ENCODE measurements around the gene AFF3.
A peak's percentile ranks its signal among the peaks of the same experiment; 100 is the strongest.
"Not testable (repeated sequence)": the region's sequence is repeated elsewhere in the genome, so short reads cannot be mapped to it uniquely, and the experiment has no call there.

The AFF3 gene

DNA sequence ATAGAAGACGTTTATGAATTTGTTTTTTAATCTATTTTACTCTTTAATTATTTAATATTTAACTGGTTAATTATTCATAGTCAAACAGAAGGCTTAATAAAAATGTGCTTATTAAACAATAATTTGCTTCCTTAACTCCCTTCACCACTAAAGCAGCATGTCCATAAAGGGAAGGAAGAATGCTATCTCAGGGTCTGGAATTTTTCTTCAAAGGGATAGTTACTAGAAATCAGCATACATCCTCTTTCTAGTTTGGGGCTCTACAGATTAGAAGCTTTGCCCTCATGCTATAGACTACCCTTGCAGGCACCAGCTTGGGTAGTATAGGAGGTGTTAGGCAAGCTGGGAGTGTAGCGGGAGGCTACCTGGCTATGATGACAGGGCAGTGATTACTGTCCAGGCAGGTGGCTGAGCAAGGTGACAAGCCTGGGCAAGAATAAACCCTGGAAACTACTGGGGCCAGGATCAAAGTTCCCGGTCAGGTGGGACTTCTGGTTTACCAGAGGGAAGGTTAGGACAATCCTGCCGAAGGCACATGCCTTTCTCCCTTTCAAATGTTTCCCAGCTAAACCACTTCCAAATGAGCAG lies 376.6 kb downstream of the AFF3 start:
- no peak for DNase-seq (ENCODE audit: low spot score)
- no peak for FAIRE-seq

GRCh38 chr2:99763764-99764163 lies 378.6 kb downstream of the AFF3 start:
- FAIRE-seq, result no peak

GRCh38 chr2:99762714-99763113 lies 379.7 kb downstream of the AFF3 start:
- DNase-seq (ENCODE audit: low spot score) (no peak), FAIRE-seq (no peak)

More at GRCh38 chr2:99763764-99764163, 378.6 kb downstream of the AFF3 start:
- no peak for DNase-seq (ENCODE audit: low spot score)

DNA sequence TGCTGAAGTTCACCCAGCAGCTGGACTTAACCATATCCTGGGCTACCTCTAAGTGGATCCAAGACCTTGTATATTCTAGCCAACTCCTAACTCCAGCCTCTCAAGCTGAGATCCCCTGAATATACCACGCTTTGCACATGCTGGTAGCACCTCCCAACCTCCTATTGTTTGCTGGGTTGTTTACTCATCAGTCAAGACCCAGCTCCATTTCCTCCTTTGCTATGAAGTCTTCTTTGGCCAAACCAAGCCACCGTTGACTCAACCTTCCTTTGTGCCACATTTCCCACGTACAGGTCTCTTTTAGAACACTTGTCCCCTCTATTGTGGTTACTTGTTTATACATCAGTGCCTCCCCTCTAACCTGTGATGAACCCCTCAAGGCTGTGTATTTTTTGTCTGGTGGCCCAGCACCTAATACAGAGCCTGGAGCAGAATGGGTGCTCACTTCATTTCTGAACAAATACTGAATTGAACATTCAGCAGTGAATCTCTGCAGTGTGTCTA lies 384.7 kb downstream of the AFF3 start:
- FAIRE-seq (no peak), DNase-seq (ENCODE audit: low spot score) (no peak)

- no peak for FAIRE-seq
- no peak for DNase-seq (ENCODE audit: low spot score)
Measured at GRCh38 chr2:99756059-99756458, 386.3 kb downstream of the AFF3 start.

DNA sequence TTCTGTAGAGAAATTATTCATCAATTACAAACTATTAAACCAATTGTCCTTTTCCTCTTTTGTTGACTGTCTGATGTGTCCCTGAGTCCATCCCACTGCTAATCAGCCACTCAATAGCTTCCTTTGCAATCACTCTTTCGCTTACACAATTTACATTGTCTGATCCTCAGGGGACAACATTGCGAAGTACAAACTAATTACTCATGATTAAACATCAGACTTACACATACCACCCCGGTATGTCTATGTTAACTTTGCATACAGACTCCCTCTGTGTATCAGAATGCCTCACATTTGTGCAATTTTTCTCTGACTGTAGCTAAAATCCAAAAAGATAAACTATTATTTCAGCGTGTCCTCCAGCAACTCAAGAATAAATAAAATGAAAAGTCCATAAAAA lies 388.2 kb downstream of the AFF3 start:
- DNase-seq (ENCODE audit: low spot score) (no peak), FAIRE-seq (no peak)

DNA sequence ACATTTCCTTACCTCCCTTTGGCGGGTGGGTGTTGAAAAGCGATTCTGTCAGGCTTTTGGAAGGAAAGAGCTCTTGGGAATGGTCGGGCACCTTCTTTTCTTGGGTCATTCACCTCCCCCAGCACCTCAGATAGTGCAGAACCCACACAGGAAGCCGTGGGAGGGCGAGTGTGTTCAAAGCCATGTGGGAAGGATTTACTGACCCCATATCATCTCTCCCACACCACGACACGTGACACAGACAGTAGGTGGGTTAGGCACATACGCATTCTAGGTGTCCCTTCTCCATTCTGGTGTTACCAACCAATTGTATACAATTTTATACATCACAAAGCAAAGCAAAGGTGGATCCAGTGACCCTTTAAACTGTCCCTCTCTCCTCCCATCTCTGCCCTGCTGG lies 388.9 kb downstream of the AFF3 start:
- FAIRE-seq (no peak), DNase-seq (ENCODE audit: low spot score) (no peak)

GRCh38 chr2:99748344-99748743 lies 394.0 kb downstream of the AFF3 start:
- no peak for FAIRE-seq
- DNase-seq (ENCODE audit: low spot score), result no peak

DNA sequence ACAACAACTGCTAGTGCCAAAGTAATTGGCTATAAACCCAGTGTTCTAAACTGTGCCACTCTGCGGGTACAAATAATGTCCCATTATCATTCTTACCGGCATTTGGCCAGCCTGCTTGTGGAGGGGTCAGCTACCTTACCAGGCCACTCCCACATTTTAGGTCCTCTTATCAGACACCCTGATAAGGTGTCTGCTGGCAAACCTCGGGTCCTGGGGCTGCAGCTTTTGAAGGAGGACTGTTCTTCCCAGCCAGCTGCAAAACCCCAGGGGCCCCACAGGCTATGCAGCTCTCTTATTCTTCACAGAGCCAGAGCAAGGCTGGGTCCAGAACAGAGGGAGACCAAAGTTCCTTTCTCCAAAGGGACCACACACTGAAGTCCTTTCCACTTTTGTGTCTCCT lies 394.5 kb downstream of the AFF3 start:
- DNase-seq (ENCODE audit: low spot score) (no peak), FAIRE-seq (no peak)

DNA sequence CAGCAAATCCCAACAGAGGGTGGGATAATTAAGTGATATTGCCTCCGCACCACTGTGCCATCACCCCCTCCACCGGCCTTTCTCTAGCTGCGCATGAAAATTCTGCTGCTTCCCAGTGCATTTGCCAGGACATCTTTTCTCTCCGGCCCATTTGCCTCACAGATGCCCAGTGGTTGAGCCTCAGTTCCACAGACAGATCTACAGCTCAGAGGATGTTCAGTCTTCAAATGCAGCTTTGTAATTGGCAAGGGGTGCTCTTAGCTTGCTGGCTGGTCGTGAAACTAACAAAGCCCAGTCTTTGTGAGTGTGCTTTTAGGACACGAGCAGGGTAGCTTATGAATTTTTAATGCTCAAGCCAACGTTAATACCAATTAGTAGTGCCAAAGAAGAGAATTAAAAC lies 399.2 kb downstream of the AFF3 start:
- FAIRE-seq (no peak), DNase-seq (ENCODE audit: low spot score) (no peak)

DNA sequence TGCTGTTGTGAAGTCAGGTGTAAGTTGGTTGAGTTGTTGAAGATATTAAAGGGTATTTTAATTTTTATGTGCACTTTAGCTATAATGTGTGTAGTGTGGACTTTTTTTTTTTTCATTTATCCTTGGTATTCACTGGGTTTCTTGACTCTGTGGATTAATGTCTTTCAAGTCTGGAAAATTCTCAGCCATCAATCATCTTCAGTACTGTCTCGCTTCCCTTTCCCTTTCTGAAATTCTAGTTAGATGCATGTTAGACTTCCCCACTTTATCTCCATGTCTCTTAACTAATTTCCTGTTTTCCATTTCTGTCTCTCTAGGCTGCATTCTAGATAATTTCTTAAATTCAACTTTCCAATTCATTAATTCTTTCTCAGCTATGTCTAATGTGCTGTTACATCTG lies 404.9 kb downstream of the AFF3 start:
- DNase-seq (ENCODE audit: low spot score) (no peak), FAIRE-seq (no peak)

- FAIRE-seq, result no peak
- DNase-seq (ENCODE audit: low spot score), result no peak
Measured at GRCh38 chr2:99735753-99736152, 406.6 kb downstream of the AFF3 start.

DNA sequence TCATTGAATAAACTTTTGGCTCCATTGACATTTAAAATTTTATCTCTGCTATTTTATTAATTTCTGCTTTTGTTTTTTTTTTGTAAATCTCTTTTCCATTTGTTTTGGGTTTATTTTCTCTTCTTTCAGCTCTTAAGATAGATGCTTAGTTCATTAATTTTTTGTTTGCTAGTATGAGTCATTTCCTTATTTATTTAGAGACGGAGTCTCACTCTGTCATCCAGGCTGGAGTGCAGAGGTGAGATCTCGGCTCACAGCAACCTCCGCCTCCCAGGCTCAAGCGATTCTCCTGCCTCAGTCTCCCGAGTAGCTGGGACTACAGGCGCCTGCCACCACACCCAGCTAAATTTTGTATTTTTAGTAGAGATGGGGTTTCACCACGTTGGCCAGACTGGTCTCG lies 407.1 kb downstream of the AFF3 start:
- FAIRE-seq; DNase-seq (ENCODE audit: low spot score): not testable (repeated sequence)

- FAIRE-seq (no peak), DNase-seq (ENCODE audit: low spot score) (no peak)
Measured at GRCh38 chr2:99734236-99734635, 408.2 kb downstream of the AFF3 start.

GRCh38 chr2:99729104-99730025 lies 413.0 kb downstream of the AFF3 start:
- FAIRE-seq (peak; percentile 55), DNase-seq (ENCODE audit: low spot score) (no peak)

- FAIRE-seq (no peak), DNase-seq (ENCODE audit: low spot score) (no peak)
Measured at GRCh38 chr2:99728166-99728565, 414.2 kb downstream of the AFF3 start.

- FAIRE-seq, result no peak
- no peak for DNase-seq (ENCODE audit: low spot score)
Measured at GRCh38 chr2:99727199-99727598, 415.2 kb downstream of the AFF3 start.

GRCh38 chr2:99726691-99727090 lies 415.7 kb downstream of the AFF3 start:
- no peak for FAIRE-seq
- DNase-seq (ENCODE audit: low spot score), result no peak

DNA sequence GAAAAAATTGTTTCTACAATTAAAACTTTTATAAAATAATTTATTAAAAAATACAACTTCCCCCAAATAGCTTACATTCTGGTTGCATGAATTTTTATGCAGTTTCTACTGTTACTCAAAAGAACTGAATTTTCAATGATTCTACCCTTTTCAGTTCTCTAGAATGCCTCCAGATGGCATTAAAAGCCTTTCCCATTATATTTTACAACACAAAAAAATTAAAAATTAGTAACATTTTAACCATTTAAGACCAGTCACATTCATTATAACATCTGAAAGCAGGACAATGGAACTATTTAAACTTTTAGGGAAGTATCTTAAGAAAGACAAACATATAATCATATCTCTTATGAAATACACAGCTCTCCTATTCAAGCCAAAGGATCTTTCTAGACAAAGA lies 416.6 kb downstream of the AFF3 start:
- no peak for FAIRE-seq

GRCh38 chr2:99722476-99722875 lies 419.9 kb downstream of the AFF3 start:
- DNase-seq (ENCODE audit: low spot score) (no peak), FAIRE-seq (no peak)

More for the DNA sequence above, 416.6 kb downstream of the AFF3 start:
- no peak for DNase-seq (ENCODE audit: low spot score)

DNA sequence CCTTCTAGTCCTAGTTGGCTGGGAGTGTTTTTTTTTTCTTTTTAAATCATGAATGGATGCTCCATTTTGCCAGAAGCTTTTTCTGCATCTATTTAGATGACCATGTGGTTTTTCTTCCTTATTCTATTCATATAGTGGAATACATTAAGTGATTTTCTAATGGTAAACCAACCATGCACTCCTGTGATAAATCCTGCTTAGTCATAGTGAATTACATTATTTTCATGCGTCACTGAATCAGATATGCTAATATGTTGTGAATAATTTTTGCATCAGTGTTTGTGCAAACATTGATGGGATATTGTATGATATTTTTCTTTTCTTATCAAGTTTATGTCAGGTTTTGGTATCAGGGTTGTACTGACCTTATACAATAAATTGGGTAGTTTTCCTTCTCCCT lies 423.3 kb downstream of the AFF3 start:
- FAIRE-seq, result no peak
- DNase-seq (ENCODE audit: low spot score), result no peak

DNA sequence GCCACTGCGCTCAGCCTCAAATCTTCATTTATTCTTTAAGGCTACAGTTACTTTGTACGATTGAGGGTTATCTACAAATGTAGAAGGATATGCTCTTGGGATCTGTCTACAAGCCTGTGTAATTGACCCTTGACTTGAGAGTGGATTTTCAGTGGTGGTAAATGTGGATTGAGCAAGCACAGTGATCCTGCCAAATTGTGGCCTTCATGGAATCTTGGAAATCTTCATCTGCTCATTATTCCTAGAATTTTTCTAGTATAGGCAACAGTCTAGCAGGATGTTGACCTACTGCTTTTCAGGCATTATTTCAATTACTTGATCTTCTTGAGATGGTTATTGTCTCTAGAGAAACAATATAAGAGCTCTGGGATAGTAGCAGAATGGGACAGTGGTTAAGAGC lies 426.4 kb downstream of the AFF3 start:
- FAIRE-seq (no peak), DNase-seq (ENCODE audit: low spot score) (no peak)

DNA sequence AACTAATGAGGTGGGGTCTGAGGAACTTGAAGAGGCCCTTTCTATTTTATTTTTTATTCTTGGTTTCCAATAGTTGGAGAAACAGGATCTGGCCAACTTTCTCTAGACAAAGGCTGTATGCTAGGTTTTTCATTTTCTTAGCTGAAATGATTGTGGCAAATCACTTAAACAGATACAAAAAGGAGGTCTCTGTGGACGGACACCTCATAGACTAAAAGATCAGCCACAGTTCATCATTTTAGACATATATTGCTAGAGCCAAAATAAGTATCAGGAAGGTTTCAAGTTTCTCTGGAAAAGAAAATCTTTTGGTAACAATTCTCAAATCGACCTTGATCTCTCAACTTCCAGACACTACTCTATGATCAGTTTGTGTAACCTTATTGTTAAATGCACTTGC lies 428.0 kb downstream of the AFF3 start:
- FAIRE-seq (no peak), DNase-seq (ENCODE audit: low spot score) (no peak)
